Stomach (tissue), 4 donors: ENCODE data around the gene DYNLL1.

ENCODE experiments used
- POLR2A ChIP-seq, 4 donors: fragments of 450-650 bp; IDR thresholded peaks; one replicate each; pipeline ENCODE4 v1.6.1; 2016; ENCODE audit warnings: antibody characterized with exemption in 4 of 4, control low read depth in 2 of 4, mild to moderate bottlenecking in 1 of 4, moderate library complexity in 1 of 4
- POLR2AphosphoS5 ChIP-seq, 3 donors: sonication (generic); formaldehyde crosslinking; IDR thresholded peaks; one replicate each; pipeline ENCODE4 v1.6.1; 2016; ENCODE audit warnings: antibody characterized with exemption in 3 of 3
- TF ChIP-seq, protein P1 (sequence below), 7 experiments: fragments of 450-650 bp in 4 of 7; fragments of 200-600 bp in 3 of 7; sonication (generic) in 3 of 7; IDR thresholded peaks; one replicate each; pipeline ENCODE4 v1.5.1; 2016 to 2019; ENCODE audit warnings: antibody characterized with exemption in 7 of 7, control low read depth in 2 of 7, mild to moderate bottlenecking in 1 of 7

DNA sequence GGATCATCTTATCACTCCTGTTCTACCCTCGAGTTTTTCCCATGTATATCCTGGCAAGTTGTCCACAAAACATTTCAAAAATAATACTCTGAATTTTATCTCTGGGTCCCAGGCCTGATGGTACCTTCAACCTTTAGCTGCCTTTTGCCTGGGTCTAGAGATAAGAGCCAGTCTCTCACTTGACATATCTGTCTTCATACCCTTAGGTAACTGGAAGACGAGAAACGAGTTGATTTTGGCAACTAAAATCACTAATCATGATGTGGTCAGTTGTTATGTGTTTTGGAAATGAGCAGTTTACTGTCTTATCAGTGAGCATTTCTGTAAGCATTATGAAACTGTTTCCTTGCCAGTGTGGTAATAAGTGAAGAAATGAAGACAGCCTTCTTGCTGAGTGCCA, 44.5 kb downstream of the DYNLL1 start:
- TF ChIP-seq, protein P1, sequence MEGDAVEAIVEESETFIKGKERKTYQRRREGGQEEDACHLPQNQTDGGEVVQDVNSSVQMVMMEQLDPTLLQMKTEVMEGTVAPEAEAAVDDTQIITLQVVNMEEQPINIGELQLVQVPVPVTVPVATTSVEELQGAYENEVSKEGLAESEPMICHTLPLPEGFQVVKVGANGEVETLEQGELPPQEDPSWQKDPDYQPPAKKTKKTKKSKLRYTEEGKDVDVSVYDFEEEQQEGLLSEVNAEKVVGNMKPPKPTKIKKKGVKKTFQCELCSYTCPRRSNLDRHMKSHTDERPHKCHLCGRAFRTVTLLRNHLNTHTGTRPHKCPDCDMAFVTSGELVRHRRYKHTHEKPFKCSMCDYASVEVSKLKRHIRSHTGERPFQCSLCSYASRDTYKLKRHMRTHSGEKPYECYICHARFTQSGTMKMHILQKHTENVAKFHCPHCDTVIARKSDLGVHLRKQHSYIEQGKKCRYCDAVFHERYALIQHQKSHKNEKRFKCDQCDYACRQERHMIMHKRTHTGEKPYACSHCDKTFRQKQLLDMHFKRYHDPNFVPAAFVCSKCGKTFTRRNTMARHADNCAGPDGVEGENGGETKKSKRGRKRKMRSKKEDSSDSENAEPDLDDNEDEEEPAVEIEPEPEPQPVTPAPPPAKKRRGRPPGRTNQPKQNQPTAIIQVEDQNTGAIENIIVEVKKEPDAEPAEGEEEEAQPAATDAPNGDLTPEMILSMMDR (IDR thresholded peaks at IDR 0.05) = no peak
- TF ChIP-seq POLR2A (IDR thresholded peaks at IDR 0.05) (no peak), POLR2AphosphoS5 (IDR thresholded peaks at IDR 0.05) (peak in 1 of 3 donors; percentile 5)
